Measurements from ENCODE around the gene ABLIM1.

Gene ABLIM1

GRCh38 chr10:114649217-114649903 lies 8.7 kb downstream of the ABLIM1 start:
- in situ Hi-C loops (cut with MboI; ENCODE audit: low sequenced_read_pairs) = no loop called here

- in situ Hi-C loops (cut with MboI; ENCODE audit: low sequenced_read_pairs) = no loop called here
Observed at GRCh38 chr10:114648368-114648767, 9.7 kb downstream of the ABLIM1 start.

- in situ Hi-C loops (cut with MboI; ENCODE audit: low sequenced_read_pairs) = no loop called here
Observed at GRCh38 chr10:114647545-114648138, 10.4 kb downstream of the ABLIM1 start.

GRCh38 chr10:114646426-114646825 lies 11.6 kb downstream of the ABLIM1 start:
- in situ Hi-C loops (cut with MboI; ENCODE audit: low sequenced_read_pairs) = no loop called here

- in situ Hi-C loops (cut with MboI; ENCODE audit: low sequenced_read_pairs) = no loop called here
Observed at GRCh38 chr10:114645706-114646105, 12.4 kb downstream of the ABLIM1 start.

GRCh38 chr10:114643158-114643557 lies 14.9 kb downstream of the ABLIM1 start:
- in situ Hi-C loops (cut with MboI; ENCODE audit: low sequenced_read_pairs) = no loop called here

GRCh38 chr10:114642729-114643128 lies 15.3 kb downstream of the ABLIM1 start:
- in situ Hi-C loops (cut with MboI; ENCODE audit: low sequenced_read_pairs) = no loop called here

GRCh38 chr10:114638821-114639625 lies 19.1 kb downstream of the ABLIM1 start:
- in situ Hi-C loops (cut with MboI; ENCODE audit: low sequenced_read_pairs) = no loop called here

- in situ Hi-C loops (cut with MboI; ENCODE audit: low sequenced_read_pairs) = no loop called here
Observed at GRCh38 chr10:114635797-114636550, 22.1 kb downstream of the ABLIM1 start.

- in situ Hi-C loops (cut with MboI; ENCODE audit: low sequenced_read_pairs) = no loop called here
Observed at GRCh38 chr10:114635101-114635500, 23.0 kb downstream of the ABLIM1 start.

- in situ Hi-C loops (cut with MboI; ENCODE audit: low sequenced_read_pairs) = no loop called here
Observed at GRCh38 chr10:114634609-114634979, 23.5 kb downstream of the ABLIM1 start.

- in situ Hi-C loops (cut with MboI; ENCODE audit: low sequenced_read_pairs) = no loop called here
Observed at GRCh38 chr10:114632869-114633715, 25.0 kb downstream of the ABLIM1 start.

- in situ Hi-C loops (cut with MboI; ENCODE audit: low sequenced_read_pairs) = no loop called here
Observed at GRCh38 chr10:114631666-114632417, 26.2 kb downstream of the ABLIM1 start.

- in situ Hi-C loops (cut with MboI; ENCODE audit: low sequenced_read_pairs) = no loop called here
Observed at GRCh38 chr10:114631090-114631665, 26.9 kb downstream of the ABLIM1 start.

- in situ Hi-C loops (cut with MboI; ENCODE audit: low sequenced_read_pairs) = no loop called here
Observed at GRCh38 chr10:114629824-114630730, 28.0 kb downstream of the ABLIM1 start.

GRCh38 chr10:114629083-114629823 lies 28.8 kb downstream of the ABLIM1 start:
- in situ Hi-C loops (cut with MboI; ENCODE audit: low sequenced_read_pairs) = no loop called here

GRCh38 chr10:114628106-114628505 lies 30.0 kb downstream of the ABLIM1 start:
- in situ Hi-C loops (cut with MboI; ENCODE audit: low sequenced_read_pairs) = no loop called here

GRCh38 chr10:114626841-114627240 lies 31.2 kb downstream of the ABLIM1 start:
- in situ Hi-C loops (cut with MboI; ENCODE audit: low sequenced_read_pairs) = no loop called here

Measured in HL-60/S4 treated with phorbol 12-myristate 13-acetate at 8.2 ng/mL for 4 days and 3 days (cell line).